HG02973 (cell line): ENCODE data around the gene WNK2.

ENCODE experiments used
- ATAC-seq: cut with Tn5 transposase; IDR thresholded peaks from one replicate; pipeline ENCODE4 v1.9.1; 2021; ENCODE audit warnings: moderate library complexity; ENCODE audit not compliant: unreplicated experiment

WNK2 gene

DNA sequence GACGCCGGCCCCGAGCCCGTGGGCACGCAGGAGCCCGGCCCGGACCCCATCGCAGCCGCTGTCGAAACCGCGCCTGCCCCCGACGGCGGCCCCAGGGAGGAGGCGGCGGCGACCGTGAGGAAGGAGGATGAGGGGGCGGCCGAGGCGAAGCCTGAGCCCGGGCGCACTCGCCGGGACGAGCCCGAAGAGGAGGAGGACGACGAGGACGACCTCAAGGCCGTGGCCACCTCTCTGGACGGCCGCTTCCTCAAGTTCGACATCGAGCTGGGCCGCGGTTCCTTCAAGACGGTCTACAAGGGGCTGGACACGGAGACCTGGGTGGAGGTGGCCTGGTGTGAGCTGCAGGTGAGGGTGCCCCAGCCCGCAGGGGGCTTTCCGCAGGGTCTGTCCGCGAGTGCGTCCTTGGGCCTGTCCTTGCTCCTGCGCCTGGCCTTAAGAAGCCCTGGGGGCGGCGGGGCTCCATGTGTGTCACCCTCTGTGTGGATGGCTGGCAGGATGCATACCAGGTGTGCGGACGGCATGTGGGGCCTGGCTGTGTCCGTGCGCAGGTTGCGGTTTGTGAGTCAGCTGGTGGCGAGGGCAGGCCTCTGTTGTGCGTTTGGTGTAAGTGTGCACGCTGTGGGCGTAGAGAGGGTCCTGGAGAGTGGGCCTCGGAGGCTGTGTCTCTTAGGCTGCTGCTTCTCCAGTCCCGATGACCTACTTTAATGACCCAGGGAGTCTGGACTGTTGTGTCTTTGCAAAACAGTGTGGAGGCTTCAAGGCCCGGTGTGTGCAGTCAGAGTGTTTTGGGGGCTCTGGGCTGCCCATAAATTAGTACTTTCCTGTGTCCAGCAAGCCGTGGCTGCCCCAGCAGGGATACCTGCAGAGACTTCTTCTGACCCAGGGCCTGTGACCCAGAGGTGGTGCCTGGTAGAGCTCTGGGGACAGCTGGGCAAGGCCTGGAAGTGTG lies 1.6 kb downstream of the WNK2 start:
- ATAC-seq: no peak

DNA sequence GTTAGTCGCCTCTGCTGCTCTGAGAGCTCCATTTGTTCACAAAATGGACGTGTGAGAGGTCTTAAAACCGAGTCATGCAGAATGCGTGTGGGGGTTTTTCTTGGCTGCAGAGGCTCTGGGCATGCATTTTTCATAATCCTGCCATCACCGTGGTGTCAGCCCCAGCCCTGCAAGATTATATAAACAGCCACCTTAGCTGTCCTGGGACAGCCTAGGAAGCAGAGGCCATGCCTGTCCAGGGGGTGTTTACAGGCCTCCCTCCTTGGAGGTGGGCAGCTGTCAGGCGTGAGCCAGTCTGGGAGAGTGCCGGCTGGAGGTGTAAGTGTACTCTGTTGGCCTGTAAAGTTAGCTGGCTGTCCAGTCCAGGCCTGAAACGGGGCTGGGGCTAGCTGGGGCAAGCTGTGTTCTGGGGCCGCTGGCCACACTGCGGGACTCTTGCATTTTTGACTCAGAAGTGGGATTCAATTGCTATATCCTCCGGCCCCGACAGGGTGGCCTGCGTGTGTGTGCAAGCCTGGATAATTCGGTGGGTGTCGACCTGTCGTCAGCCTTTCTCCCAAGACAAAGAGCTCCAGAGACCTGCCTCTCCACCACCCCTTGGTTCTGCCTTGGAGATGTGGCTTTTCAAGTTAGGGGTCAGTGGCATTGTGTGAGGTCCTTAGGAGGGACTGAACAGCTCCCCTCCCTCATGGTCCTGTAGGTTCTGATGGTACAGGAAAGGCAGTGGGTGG lies 2.4 kb downstream of the WNK2 start:
- ATAC-seq: no peak

DNA sequence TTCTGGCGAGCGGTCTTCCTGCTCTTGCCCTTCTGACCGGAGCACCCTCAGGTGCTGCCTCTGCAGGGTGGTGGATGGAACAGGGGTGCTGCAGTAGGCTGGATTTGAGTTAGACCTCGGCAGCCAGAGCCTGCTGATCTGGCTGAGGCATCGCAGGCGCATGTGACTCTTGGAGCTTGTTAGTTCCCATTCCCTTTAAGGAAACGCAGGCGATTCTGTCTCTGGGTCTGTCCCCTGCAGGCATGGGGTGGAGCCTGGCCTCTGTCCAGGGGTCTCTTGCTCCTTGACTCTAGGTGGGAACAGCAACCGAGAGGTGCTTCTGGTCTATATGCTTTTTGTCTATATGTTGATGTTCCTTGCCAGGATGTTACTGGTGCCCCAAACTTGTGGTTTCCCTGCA lies 3.1 kb downstream of the WNK2 start:
- ATAC-seq: no peak

DNA sequence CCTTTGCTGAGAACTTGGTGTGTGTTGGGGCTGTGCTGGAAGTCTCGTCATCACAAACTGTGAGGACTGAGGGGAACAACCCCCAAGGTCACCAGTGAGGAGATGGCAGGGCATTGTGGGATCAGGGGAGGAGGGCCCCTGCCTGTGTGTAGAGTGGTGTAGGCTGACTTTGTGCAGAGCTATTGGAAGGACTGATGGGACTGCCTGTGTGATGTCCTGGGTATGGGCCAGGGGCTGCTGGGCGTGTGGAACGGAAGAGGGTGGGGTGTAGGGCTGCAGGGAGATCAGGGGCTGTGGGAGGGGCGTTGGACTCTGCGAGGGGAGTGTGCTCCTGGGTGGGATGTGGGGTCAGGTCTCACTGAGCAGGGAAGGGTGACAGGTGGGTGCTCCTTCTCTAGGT lies 3.6 kb downstream of the WNK2 start:
- no peak for ATAC-seq

DNA sequence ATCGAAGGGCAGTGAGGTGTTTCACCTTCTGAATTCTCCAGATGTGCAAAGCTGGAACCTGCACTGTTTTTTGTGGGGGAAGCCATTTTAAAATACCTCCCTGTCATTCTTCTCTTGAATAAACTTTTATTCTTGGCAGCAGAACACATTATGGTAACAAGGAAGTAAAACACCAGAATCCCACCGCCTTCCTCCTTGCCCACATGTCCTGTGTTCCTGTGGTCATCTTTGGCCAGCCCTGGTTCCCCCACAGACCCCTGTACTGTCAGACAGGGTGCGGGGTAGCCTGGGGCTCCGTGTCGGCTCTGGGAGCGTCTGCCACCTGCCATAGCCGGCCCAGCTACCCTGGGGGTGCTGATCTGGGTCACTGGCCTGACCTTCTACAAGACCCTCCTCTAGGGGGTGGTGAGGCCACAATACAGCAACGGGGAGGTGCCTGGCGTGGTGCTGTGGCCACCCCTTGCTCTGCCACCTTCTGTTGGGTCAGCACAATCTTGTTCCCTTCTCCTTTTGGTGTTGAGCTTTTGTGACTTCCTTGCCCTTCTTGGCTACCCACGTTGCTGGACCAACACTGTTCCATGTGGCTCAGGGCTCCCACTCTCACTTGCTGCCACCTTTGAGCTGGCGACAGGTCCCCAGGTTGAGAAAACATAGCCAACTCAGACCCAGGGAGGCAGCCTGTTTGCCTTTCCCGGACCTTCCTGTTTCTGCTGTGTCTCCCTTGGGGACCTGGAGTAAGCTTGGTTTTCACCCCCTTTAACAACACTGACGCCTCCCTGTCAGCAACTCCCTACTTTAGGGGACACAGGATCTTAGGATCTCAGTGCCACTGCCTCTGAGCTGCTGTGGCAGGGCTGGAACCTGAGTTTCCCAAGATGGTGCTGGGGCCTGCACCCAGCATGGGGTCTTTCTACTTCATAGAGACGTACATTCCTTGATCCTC lies 4.8 kb downstream of the WNK2 start:
- ATAC-seq: no peak

DNA sequence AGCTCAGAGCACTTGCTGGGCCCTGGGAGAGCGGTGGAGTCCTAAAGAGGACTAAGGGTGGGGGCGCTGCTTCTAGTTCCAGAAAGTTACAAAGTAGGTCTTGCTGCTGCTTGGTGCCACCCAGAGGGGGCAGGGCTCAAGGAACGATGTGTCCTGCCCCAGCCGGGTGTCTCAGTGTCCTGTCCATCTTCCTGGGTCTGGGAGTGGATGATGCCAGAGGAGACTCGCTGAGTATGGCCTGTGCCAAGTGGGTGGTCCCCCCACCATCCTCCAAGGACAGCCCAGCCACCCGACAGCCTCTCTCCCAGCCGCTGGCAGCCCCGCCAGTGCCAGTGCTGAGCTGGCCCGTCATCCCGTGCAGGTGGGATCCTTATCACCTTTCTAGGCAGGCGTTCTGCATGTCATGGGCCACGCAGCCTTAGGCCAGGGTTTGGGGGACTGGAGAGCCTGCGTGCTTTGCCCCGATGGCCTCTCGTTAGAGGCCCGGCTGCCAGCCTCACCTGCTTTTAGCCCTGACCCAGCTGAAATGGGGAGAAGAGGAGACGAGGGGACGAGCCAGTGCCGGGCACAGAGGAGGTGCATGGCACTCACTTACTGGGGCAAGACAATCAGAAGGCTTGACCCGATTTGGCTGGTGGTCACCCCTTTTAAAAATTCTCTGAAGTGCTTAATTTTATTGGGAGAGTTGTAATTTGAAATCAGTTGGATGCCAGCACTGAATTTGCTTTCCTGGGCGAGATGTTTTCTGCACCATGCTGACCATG lies 5.6 kb downstream of the WNK2 start:
- no peak for ATAC-seq

DNA sequence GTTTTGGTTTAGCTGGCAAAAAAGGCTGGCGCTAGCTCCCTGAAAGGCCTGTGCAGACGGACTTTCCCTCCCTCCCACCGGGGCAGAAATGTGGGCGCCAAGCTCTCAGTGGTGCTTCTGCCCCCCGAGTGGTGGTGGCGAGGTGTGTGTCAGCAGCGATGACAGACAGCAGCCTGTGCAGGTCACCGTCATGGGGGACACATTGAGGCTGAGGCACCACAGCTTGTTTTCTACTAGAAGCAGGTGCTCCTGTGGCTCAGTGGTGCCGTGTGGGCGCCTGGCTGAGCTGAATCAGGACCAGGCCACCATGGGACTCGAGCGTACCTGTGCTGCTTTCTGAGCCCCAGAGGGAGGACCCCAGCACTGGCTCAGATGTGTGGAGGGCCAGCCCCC lies 6.2 kb downstream of the WNK2 start:
- no peak for ATAC-seq

DNA sequence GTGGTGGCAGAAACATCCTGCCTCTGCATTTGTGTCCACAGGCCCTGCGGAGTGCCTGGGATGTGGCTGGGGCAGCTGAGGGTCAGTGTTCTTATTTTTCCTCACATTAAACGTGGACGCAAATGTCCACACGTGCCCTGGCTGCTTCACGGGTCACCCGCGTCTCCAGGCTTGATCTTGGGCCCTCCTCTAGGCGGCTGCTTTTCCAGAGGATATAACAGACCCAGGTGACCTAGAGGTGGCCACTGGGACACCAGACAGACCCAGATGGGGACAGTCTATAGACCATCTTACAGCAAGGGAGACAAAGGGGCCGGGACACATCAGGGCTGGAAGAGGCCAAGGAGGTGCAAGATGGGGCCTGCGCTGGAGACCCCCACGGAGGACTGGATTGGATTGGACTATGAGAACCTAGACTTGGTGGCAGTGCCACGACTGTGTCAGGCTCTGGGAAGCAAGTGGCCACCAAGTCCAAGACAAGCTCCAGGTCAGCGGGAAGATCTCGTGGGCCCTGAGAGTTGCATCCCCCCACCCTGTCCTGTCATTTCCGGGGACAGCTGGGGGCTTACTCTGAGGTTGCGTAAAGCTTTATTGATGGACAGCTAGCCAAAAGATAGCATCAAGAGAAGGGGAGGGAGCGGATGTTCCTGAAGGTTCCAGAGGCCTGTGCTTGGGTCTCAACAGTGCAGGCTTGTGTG lies 6.9 kb downstream of the WNK2 start:
- ATAC-seq: no peak

DNA sequence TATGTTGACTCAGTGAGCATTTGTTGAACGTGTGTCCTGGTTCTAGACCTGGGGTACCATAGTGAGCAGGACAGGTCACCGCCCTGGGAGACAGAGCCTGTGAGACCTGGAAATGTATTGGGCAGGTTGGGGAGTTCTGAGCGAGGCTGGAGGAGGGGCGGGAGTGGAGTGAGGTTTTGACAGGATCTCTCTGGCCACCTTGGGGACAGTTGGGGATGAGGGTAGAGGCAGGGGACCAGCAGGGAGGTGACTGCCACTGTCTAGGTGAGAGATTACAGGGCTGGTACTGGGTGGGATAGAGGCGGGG lies 7.4 kb downstream of the WNK2 start:
- ATAC-seq: no peak

DNA sequence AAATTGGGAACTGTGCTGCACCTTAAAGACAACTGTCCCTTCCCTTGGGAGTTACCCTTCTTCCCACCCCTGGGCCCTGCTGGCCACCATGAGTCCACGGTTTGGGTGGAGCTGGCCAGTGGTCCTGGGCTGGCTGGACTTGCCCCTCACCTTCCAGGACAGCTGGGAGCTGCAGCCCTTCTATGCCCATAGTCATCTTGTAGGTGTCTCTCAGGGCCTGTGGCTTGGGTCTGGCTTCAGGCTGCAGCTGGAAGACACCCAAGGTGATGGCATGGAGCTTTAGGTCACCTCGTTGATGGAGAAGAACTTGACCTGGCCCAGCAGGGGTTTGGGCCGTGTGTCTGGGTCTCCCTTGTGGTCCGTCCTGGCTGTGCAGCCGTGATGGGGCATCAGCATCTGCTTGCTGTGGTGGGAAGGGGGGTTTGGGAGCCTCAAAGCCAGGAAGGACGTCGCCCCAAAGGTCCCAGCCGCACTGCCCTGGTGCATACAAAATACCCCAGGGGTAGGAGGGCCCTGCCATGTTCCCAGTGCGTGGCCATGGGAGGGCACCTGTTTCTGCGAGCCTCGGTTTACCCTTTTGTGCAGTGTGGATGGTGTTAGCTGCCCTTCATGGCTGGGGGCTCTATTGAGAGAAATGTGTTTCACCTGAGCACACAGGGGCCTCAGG lies 8.9 kb downstream of the WNK2 start:
- no peak for ATAC-seq

DNA sequence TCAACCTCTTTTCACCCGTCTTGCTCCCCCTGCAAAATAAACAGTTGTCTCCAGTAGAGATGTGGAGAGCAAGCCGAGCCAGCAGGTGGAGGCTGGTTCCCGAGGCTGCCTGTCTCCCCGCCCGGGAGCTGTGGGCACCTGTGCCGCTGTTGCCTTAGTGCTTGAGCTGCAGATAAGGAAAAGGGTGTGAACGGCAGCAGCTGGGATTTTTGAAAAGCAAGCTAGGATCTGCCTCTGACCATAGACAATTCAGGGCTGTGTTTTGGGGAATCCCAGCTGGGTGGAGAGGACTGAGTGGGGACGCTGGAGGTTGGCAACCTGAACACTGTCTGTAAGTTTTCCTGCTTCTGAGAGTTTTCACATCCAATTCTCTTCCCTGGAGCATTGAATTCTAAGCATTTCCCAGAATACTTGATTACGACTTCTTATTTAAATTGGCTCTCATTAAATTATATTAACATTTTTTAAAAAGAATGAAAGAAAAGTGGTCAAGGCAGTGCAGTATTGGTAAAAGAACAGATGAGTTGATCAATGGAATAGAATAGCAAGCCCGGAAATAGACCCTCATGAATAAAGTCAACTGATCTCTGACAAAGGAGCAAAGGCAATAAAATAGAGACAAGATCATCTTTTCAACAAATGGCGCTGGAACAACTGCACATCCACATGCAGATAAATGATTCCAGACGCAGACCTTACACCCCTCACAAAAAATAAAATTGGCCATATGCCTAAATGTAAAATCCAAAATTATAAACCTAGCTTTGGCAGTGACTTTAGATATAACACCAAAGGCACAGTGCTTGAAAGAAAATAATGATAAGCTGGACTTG lies 9.7 kb downstream of the WNK2 start:
- ATAC-seq: no peak

DNA sequence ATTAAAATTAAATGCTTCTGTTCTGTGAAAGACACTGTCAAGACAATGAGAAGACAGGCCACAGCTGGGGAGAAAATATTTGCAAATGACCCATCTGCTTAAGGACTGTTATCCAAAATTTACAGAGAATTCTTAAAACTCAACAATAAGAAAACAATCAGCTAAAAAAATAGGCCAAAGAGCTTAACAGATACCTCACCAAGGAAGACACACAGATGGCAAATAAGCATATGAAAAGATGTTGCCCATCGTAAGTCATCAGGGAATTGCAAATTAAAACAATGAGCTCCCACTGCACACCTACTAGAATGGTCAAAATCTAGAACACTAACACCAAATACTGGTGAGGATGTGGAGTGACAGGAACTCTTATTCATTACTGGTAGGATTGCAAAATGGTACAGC lies 10.3 kb downstream of the WNK2 start:
- ATAC-seq: no peak

DNA sequence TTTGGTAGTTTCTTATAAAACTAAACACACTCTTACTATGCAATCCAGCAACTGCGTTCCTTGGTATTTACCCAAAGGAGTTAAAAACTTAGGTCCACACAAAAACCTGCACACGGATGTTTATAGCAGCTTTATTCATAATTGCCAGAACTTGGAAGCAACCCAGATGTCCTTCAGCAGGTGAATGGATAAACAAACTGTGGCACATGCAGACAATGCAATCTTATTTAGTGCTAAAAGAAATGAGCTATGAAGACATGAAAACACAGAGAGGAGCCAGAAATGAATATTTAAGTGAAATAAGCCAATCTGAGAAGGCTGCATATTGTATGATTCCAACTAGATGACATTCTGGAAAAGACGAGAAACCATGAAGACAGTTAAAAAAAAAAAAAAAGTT lies 10.7 kb downstream of the WNK2 start:
- ATAC-seq: no peak

DNA sequence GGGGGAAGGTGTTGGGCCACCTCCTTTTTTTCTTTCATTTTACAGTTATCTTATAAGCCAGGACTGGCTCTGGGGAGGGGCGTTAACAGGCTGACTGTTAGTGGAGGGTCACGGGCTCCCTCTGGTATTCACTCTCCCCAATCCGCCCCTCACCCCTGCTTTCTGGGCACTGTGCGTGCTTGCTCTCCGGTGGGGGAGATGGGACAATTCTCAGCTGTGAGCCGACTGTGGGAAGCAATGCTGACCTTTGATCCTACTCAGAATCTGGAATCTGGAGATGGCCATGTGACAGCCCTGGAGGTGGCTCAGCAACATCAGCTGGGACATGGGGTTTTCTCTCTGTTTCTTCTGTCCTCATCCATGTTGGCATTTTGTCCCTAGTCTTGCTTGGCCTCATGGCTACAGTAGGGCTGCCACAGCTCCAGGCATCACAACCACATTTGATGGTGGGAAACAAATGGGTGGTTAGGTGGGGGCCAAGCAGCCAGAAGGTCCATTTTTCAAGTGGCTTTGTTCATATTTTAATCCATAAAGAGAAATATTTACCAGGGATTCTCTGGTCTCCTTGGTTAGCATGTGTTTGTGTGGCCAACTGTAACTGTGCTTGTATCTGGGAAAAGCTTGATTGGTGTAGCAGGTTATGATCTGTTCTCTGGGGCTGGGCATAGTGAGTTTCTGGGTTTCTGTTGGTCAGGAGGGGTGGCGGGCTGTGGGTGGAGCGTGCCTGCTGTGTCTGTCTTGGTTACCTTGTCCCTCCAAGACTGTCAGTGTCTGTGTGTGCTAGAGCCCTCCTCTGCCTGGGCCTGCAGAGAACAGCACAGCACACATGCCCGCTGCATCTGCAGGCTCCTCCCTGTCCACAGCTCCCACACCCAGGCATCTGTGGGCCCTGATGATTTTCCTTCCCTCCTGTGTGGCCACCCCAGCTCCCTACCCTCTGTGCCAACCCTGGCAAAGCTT lies 12.4 kb downstream of the WNK2 start:
- ATAC-seq: no peak

DNA sequence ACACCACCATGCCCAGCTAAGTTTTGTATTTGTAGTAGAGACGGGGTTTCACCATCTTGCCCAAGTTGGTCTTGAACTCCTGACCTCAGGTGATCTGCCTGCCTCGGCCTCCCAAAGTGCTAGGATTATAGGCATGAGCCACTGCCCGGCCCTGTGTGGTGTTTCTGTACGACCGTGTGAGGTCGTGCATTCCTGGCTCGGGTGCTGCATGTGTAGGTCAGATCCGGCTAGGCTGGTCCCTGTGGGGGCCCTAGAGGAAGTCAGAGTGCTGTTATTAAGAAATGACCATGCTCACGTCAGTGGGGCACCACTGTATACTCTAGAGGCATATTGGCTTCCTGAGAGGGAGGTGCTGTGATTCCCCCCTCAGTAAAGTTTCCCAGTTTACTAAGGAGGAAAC lies 13.7 kb downstream of the WNK2 start:
- no peak for ATAC-seq

DNA sequence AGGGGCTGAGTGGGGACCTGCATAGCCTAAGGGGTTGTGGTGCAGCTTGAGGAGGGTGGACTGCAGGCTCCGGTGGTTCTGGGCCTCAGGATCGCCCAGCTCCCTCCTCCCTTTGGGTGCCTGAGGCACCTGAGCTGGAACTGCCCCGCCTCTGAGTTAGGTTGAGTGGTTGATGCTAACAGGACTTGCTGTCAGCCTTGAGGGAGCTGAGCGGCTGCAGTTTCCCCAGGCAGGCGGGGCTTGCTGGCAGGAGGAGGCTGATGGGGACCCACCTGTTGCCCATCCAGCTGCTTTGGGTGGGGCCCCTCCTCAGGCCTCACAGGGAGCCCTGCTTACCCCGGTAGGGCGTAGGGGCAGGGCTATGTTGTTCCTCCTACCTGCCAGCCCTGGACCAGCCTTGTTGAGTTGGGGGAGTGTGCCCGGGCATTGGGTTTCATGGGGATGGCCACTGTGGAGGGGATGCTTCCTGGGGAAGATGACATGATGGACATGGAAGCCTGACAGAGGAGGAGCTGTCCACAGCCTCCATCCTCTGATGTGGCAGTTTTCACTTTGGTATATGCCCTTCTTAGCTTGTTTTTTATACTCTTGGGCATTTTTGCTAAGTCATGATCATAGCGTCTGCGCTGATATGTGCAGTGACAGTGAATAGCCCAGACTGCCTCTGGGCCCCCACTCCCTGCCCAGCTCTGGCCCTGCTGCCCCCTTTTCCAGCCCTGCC lies 14.3 kb downstream of the WNK2 start:
- ATAC-seq: no peak
